Measurements from ENCODE around the gene MPL. TPM values are rescaled to one million over a fixed set of nuclear protein-coding genes. Genes with fewer than 3 reads are reported as not detected.

Gene MPL
- total and polyA plus RNA-seq, 8 donors, result 0.24 to 1.4 (median 1.2) TPM

- Histone ChIP-seq H3K9me3 (no peaks in the 10 kb centered on the region), H3K27ac (no peak overlapping the region)
Measured at GRCh38 chr1:43311521-43311920, 26.1 kb upstream of the MPL start.

GRCh38 chr1:43312212-43312623 lies 25.4 kb upstream of the MPL start:
- no peak overlapping the region for H3K27ac ChIP-seq

More at GRCh38 chr1:43311521-43311920, 26.1 kb upstream of the MPL start:
- H3K4me3 ChIP-seq, result no peak overlapping the region
- no peak for TF ChIP-seq CTCF (IDR thresholded peaks at IDR 0.05)
- H3K36me3 ChIP-seq, result peaks cover 0 to 32% of the 10 kb centered on the region in 2 donors
- DNase-seq, result peak in 2 of 4 donors; percentile 22 to 68
- ATAC-seq, result no peak
- H3K27me3 ChIP-seq, result no peaks in the 10 kb centered on the region
- peaks cover 0 to 6% of the 10 kb centered on the region in 2 donors for H3K4me1 ChIP-seq
- intact Hi-C loops (cut with DNase I), result no loop called here

GRCh38 chr1:43312663-43313515 lies 24.7 kb upstream of the MPL start:
- Histone ChIP-seq H3K4me3 (no peak overlapping the region), H3K27me3 (no peaks in the 10 kb centered on the region), H3K27ac (no peak overlapping the region), H3K9me3 (no peaks in the 10 kb centered on the region), H3K4me1 (no peaks in the 10 kb centered on the region), H3K36me3 (peaks cover 0 to 27% of the 10 kb centered on the region in 2 donors)
- intact Hi-C loops (cut with DNase I), result no loop called here
- TF ChIP-seq CTCF (IDR thresholded peaks at IDR 0.05), result no peak
- ATAC-seq, result no peak
- DNase-seq, result peak in 2 of 4 donors; percentile 30 to 65

More at GRCh38 chr1:43312212-43312623, 25.4 kb upstream of the MPL start:
- peaks cover 0 to 1% of the 10 kb centered on the region in 2 donors for H3K4me1 ChIP-seq
- intact Hi-C loops (cut with DNase I), result no loop called here
- TF ChIP-seq CTCF (IDR thresholded peaks at IDR 0.05), result no peak
- ATAC-seq (no peak), DNase-seq (peak in 2 of 4 donors; percentile 30 to 65)
- H3K36me3 ChIP-seq, result peaks cover 0 to 30% of the 10 kb centered on the region in 2 donors
- no peaks in the 10 kb centered on the region for H3K27me3 ChIP-seq
- no peaks in the 10 kb centered on the region for H3K9me3 ChIP-seq
- H3K4me3 ChIP-seq, result no peak overlapping the region

GRCh38 chr1:43313771-43314170 lies 23.8 kb upstream of the MPL start:
- intact Hi-C loops (cut with DNase I), result no loop called here
- ATAC-seq, result no peak

More at GRCh38 chr1:43313771-43314170, 23.8 kb upstream of the MPL start:
- Histone ChIP-seq H3K9me3 (no peaks in the 10 kb centered on the region), H3K36me3 (peaks cover 0 to 27% of the 10 kb centered on the region in 2 donors), H3K4me1 (no peaks in the 10 kb centered on the region), H3K27me3 (no peaks in the 10 kb centered on the region), H3K27ac (no peak overlapping the region), H3K4me3 (no peak overlapping the region)
- no peak for TF ChIP-seq CTCF (IDR thresholded peaks at IDR 0.05)
- DNase-seq, result peak in 1 of 4 donors; percentile 77

Measured in left lung (tissue), 10 donors.